PC-3 (cell line): Measurements from ENCODE around the gene CDH26. TPM values are rescaled to one million over a fixed set of nuclear protein-coding genes. Genes with fewer than 3 reads are reported as not detected.

Source experiments
- ATAC-seq: fragments of 200-7000 bp; cut with Tn5 transposase; 2 replicates; pipeline ENCODE4 v1.9.1; 2020; ENCODE audit warnings: mild to moderate bottlenecking, moderate library complexity
- BruUV-seq: library from RNA; stranded (reverse); fragments of 400-500 nt; replicated peaks from 2 replicates; lab custom pipeline; 2021; lab: Mats Ljungman, UMichigan
- CTCF ChIA-PET: fragments of 300-600 bp; sonication (Branson Sonifier 250); formaldehyde crosslinking; loops from one replicate; lab custom pipeline; 2022; ENCODE audit warnings: antibody characterized with exemption; lab: Charles Lee
- POLR2A ChIA-PET: fragments of 300-600 bp; sonication (Branson Sonifier 250); formaldehyde crosslinking; loops from one replicate; lab custom pipeline; 2022; ENCODE audit warnings: antibody characterized with exemption; ENCODE audit not compliant: unreplicated experiment; lab: Charles Lee
- DNase-seq: peaks from one replicate; pipeline ENCODE4 v3.0.0-alpha.2; 2015
- H2AFZ ChIP-seq: fragments of 300-600 bp; sonication (generic); 2 replicates; pipeline ENCODE4 v1.6.0; 2016; ENCODE audit warnings: antibody characterized with exemption, low read length
- H3F3A ChIP-seq: fragments of 300-600 bp; sonication (generic); one replicate; pipeline ENCODE4 v1.6.0; 2017; ENCODE audit warnings: antibody characterized with exemption, low read length, control low read depth, mild to moderate bottlenecking; ENCODE audit not compliant: unreplicated experiment
- H3K27ac ChIP-seq: fragments of 300-600 bp; sonication (generic); 2 replicates; pipeline ENCODE4 v1.5.1; 2016; ENCODE audit warnings: mild to moderate bottlenecking, low read length
- H3K27me3 ChIP-seq: fragments of 300-600 bp; sonication (generic); 2 replicates; pipeline ENCODE4 v1.6.1; 2016; ENCODE audit warnings: low read length, mixed read lengths
- H3K36me3 ChIP-seq: fragments of 300-600 bp; sonication (generic); 2 replicates; pipeline ENCODE4 v1.6.1; 2016; ENCODE audit warnings: low read depth, mixed run types, low read length, mixed read lengths
- H3K4me1 ChIP-seq: fragments of 300-600 bp; sonication (generic); 2 replicates; pipeline ENCODE4 v1.5.1; 2016; ENCODE audit warnings: low read length; ENCODE audit not compliant: insufficient read depth
- H3K4me2 ChIP-seq: fragments of 300-600 bp; sonication (generic); 2 replicates; pipeline ENCODE4 v1.6.0; 2016; ENCODE audit warnings: low read length
- H3K4me3 ChIP-seq: fragments of 300-600 bp; sonication (generic); 2 replicates; pipeline ENCODE4 v1.5.1; 2016; ENCODE audit warnings: mild to moderate bottlenecking, low read length, mixed read lengths
- H3K79me2 ChIP-seq: fragments of 300-600 bp; sonication (generic); 2 replicates; pipeline ENCODE4 v1.6.1; 2017; ENCODE audit warnings: low read length, mixed read lengths
- H3K9ac ChIP-seq: fragments of 300-600 bp; sonication (generic); 2 replicates; pipeline ENCODE4 v1.6.0; 2016; ENCODE audit warnings: mild to moderate bottlenecking, low read length
- H3K9me2 ChIP-seq: fragments of 300-600 bp; sonication (generic); replicated peaks from 2 replicates; pipeline ENCODE4 v1.6.1; 2016; ENCODE audit warnings: mixed run types, low read length, mixed read lengths
- H3K9me3 ChIP-seq: fragments of 300-600 bp; sonication (generic); 2 replicates; pipeline ENCODE4 v1.6.1; 2016; ENCODE audit warnings: low read length, mixed read lengths
- H4K20me1 ChIP-seq: fragments of 300-600 bp; sonication (generic); 2 replicates; pipeline ENCODE4 v1.6.1; 2016; ENCODE audit warnings: low read length, mixed read lengths
- CTCF ChIP-seq: fragments of 300-600 bp; sonication (generic); conservative IDR thresholded peaks from 2 replicates; pipeline ENCODE4 v1.5.1; 2017; ENCODE audit warnings: antibody characterized with exemption, low read depth, mild to moderate bottlenecking, low read length
- EZH2 ChIP-seq: fragments of 300-600 bp; sonication (generic); IDR thresholded peaks from one replicate; pipeline ENCODE4 v1.6.1; 2017; ENCODE audit warnings: antibody characterized with exemption, mild to moderate bottlenecking, low read length; ENCODE audit not compliant: unreplicated experiment
- EZH2phosphoT487 ChIP-seq: fragments of 300-600 bp; sonication (generic); IDR thresholded peaks from 2 replicates; pipeline ENCODE4 v1.6.1; 2018; ENCODE audit warnings: mild to moderate bottlenecking, antibody characterized with exemption, low read length, borderline replicate concordance
- intact Hi-C: fragments of 100-400 bp; cut with micrococcal nuclease; formaldehyde crosslinking; loops from 2 replicates; pipeline ENCODE4 v1.9.0; 2023
- total RNA-seq: library from RNA; depleted of rRNA; stranded (reverse); fragments of >200 nt; gene quantifications from 2 replicates; pipeline ENCODE4 v1.2.3, GENCODE V29; 2014

Gene CDH26
- total RNA-seq, 1 experiment from 2014 or later: 1.2 TPM

- Histone ChIP-seq H3K79me2 (no peaks in the 10 kb centered on the region), H2AFZ (no peak overlapping the region), H3K27me3 (no peaks in the 10 kb centered on the region), H3K4me3 (no peak overlapping the region), H4K20me1 (no peaks in the 10 kb centered on the region), H3K9me2 (no peaks in the 10 kb centered on the region), H3K36me3 (no peaks in the 10 kb centered on the region), H3K27ac (no peak overlapping the region), H3K4me1 (peaks cover 11% of the 10 kb centered on the region; the same call in 1 of the 2 replicates), H3K9me3 (no peaks in the 10 kb centered on the region), H3K9ac (no peak overlapping the region), H3F3A (no peaks in the 10 kb centered on the region), H3K4me2 (no peak overlapping the region)
- no TSS peak for BruUV-seq
- ChIA-PET CTCF (no interaction called here), POLR2A (no interaction called here)
- DNase-seq (no peak), ATAC-seq (no peak)
- intact Hi-C loops: no loop called here
- no peak for TF ChIP-seq EZH2
- no peak for TF ChIP-seq CTCF
- TF ChIP-seq EZH2phosphoT487: no peak
Measured at GRCh38 chr20:60036346-60036745, 78.1 kb downstream of the CDH26 start.

GRCh38 chr20:60036746-60037499 is 78.7 kb downstream of the CDH26 start:
- H3K36me3 ChIP-seq: no peaks in the 10 kb centered on the region
- no peaks in the 10 kb centered on the region for H3K9me2 ChIP-seq
- H3K9ac ChIP-seq: no peak overlapping the region
- no peaks in the 10 kb centered on the region for H3K9me3 ChIP-seq
- no peaks in the 10 kb centered on the region for H4K20me1 ChIP-seq
- BruUV-seq: no TSS peak
- TF ChIP-seq CTCF (peak; percentile 48), EZH2phosphoT487 (no peak)
- peak; percentile 45 for DNase-seq
- peak; percentile 66 for ATAC-seq
- H3K27ac ChIP-seq: no peak overlapping the region
- no peaks in the 10 kb centered on the region for H3K27me3 ChIP-seq
- H3F3A ChIP-seq: no peaks in the 10 kb centered on the region
- intact Hi-C loops: no loop called here
- ChIA-PET POLR2A (no interaction called here), CTCF (no interaction called here)
- H3K79me2 ChIP-seq: no peaks in the 10 kb centered on the region
- no peak overlapping the region for H3K4me2 ChIP-seq
- H3K4me1 ChIP-seq: peaks cover 13% of the 10 kb centered on the region
- no peak overlapping the region for H3K4me3 ChIP-seq
- H2AFZ ChIP-seq: no peak overlapping the region

- POLR2A ChIA-PET: no interaction called here
- peaks cover 17% of the 10 kb centered on the region for H3K4me1 ChIP-seq
- intact Hi-C loops: no loop called here
Measured at GRCh38 chr20:60038400-60039008, 80.3 kb downstream of the CDH26 start.

More at GRCh38 chr20:60038400-60039008, 80.3 kb downstream of the CDH26 start:
- Histone ChIP-seq H3K79me2 (no peaks in the 10 kb centered on the region), H3K36me3 (no peaks in the 10 kb centered on the region), H2AFZ (no peak overlapping the region), H4K20me1 (no peaks in the 10 kb centered on the region), H3K4me2 (no peak overlapping the region), H3K9me3 (no peaks in the 10 kb centered on the region), H3K9me2 (no peaks in the 10 kb centered on the region), H3K27ac (no peak overlapping the region), H3K9ac (no peak overlapping the region), H3K4me3 (no peak overlapping the region), H3K27me3 (no peaks in the 10 kb centered on the region), H3F3A (no peaks in the 10 kb centered on the region)
- ATAC-seq: no peak
- BruUV-seq: no TSS peak
- TF ChIP-seq EZH2phosphoT487 (no peak), CTCF (no peak), EZH2 (no peak)
- no peak for DNase-seq
- CTCF ChIA-PET: no interaction called here
